GM12878 (cell line): Measurements from ENCODE around the gene FGD5. TPM values are rescaled to one million over a fixed set of nuclear protein-coding genes. Genes with fewer than 3 reads are reported as not detected.

Experiments used
- ATAC-seq: fragments of 200-7000 bp; cut with Tn5 transposase; 3 replicates; pipeline ENCODE4 v1.9.1; 2020; ENCODE audit warnings: mild to moderate bottlenecking, moderate library complexity
- BruUV-seq: library from RNA; stranded (reverse); fragments of 400-500 nt; replicated peaks from 2 replicates; lab custom pipeline; 2021; lab: Mats Ljungman, UMichigan
- CTCF ChIA-PET: fragments of 300-600 bp; sonication (Branson Sonifier 250); formaldehyde crosslinking; extraction: SDS; loops from one replicate; lab custom pipeline; 2021; ENCODE audit warnings: inconsistent platforms; lab: Yijun Ruan, JAX
- POLR2A ChIA-PET: fragments of 350-600 bp; formaldehyde crosslinking; extraction: SDS; loops from one replicate; lab custom pipeline; 2021; ENCODE audit warnings: inconsistent platforms; lab: Charles Lee
- RAD21 ChIA-PET: fragments of 300-600 bp; sonication (Branson Sonifier 250); formaldehyde crosslinking; loops from one replicate; lab custom pipeline; 2023; ENCODE audit warnings: antibody characterized with exemption; ENCODE audit not compliant: unreplicated experiment; lab: Charles Lee
- SMC1A ChIA-PET: fragments of 300-600 bp; sonication (Branson Sonifier 250); formaldehyde crosslinking; loops from one replicate; lab custom pipeline; 2023; ENCODE audit not compliant: unreplicated experiment, uncharacterized antibody; lab: Charles Lee
- DNase-seq: peaks from one replicate; pipeline ENCODE4 v3.0.0-alpha.2; 2011; ENCODE audit warnings: low read depth, low spot score
- FAIRE-seq: peaks from 3 replicates; lab custom pipeline; 2011; peaks lifted over from hg19 to GRCh38; lab: Jason Lieb, UNC
- H2AFZ ChIP-seq: 2 replicates; pipeline ENCODE4 v1.6.0; 2011; ENCODE audit warnings: low read depth, low read length, control low read depth; ENCODE audit not compliant: control insufficient read depth
- H3K27ac ChIP-seq: 2 replicates; pipeline ENCODE4 v1.5.1; 2011; ENCODE audit warnings: control low read depth; ENCODE audit not compliant: control insufficient read depth, insufficient read depth
- H3K27me3 ChIP-seq, 2 experiments: replicated peaks in 1 of 2; 2 replicates each; pipeline versions ENCODE4 v1.6.0 to v1.6.1; 2011; ENCODE audit warnings: low read length in 1 of 2; ENCODE audit not compliant: control insufficient read depth in 2 of 2, insufficient read depth in 2 of 2
- H3K36me3 ChIP-seq, 2 experiments: 2 replicates each; pipeline ENCODE4 v1.5.1; 2011; ENCODE audit warnings: low read length in 1 of 2; ENCODE audit not compliant: control insufficient read depth in 2 of 2, insufficient read depth in 2 of 2
- H3K4me1 ChIP-seq: 2 replicates; pipeline ENCODE4 v1.6.1; 2011; ENCODE audit warnings: mild to moderate bottlenecking, low read length, moderate library complexity, mixed read lengths; ENCODE audit not compliant: control insufficient read depth, insufficient read depth
- H3K4me2 ChIP-seq: 2 replicates; pipeline ENCODE4 v1.6.0; 2011; ENCODE audit warnings: control low read depth; ENCODE audit not compliant: control insufficient read depth, insufficient read depth
- H3K4me3 ChIP-seq: fragments of 200-600 bp; sonication (generic); 2 replicates; pipeline ENCODE4 v1.5.1; 2016
- H3K79me2 ChIP-seq: 2 replicates; pipeline ENCODE4 v1.6.0; 2011; ENCODE audit warnings: low read length; ENCODE audit not compliant: control insufficient read depth, insufficient read depth
- H3K9ac ChIP-seq: 2 replicates; pipeline ENCODE4 v1.8.0; 2011; ENCODE audit warnings: low read length, control low read depth, mixed read lengths; ENCODE audit not compliant: control insufficient read depth, insufficient read depth
- H3K9me3 ChIP-seq: replicated peaks from 3 replicates; pipeline ENCODE4 v1.5.1; 2011; ENCODE audit warnings: mild to moderate bottlenecking, low read length; ENCODE audit not compliant: control insufficient read depth, insufficient read depth
- H4K20me1 ChIP-seq: 2 replicates; pipeline ENCODE4 v1.6.0; 2011; ENCODE audit not compliant: control insufficient read depth, insufficient read depth
- BACH1 ChIP-seq: fragments of 450-650 bp; IDR thresholded peaks from 2 replicates; pipeline ENCODE4 v1.6.1; 2017; ENCODE audit warnings: mild to moderate bottlenecking, borderline replicate concordance
- BCL11A ChIP-seq: IDR thresholded peaks from 2 replicates; pipeline ENCODE4 v1.6.1; 2011; ENCODE audit warnings: low read depth, low read length
- CBX3 ChIP-seq: fragments of 200-600 bp; sonication (generic); IDR thresholded peaks from 2 replicates; pipeline ENCODE4 v1.6.1; 2016; ENCODE audit warnings: low read depth, borderline replicate concordance
- IKZF2 ChIP-seq, 2 experiments: fragments of 450-650 bp; IDR thresholded peaks; 2 replicates each; pipeline ENCODE4 v1.6.1; 2017; ENCODE audit warnings: mild to moderate bottlenecking in 2 of 2, moderate library complexity in 2 of 2
- MYC ChIP-seq: IDR thresholded peaks from 2 replicates; pipeline ENCODE4 v1.6.1; 2011; ENCODE audit warnings: mild to moderate bottlenecking, low read length, moderate library complexity, inconsistent platforms; ENCODE audit not compliant: insufficient read depth, insufficient replicate concordance, insufficient read length, severe bottlenecking
- NFIC ChIP-seq: IDR thresholded peaks from 2 replicates; pipeline ENCODE4 v1.6.1; 2012; ENCODE audit warnings: low read depth, mild to moderate bottlenecking, inconsistent platforms, low read length, moderate library complexity
- NFYB ChIP-seq: IDR thresholded peaks from 2 replicates; pipeline ENCODE4 v1.6.1; 2011; ENCODE audit warnings: low read depth, mild to moderate bottlenecking, low read length, improper control_type of control experiment, moderate library complexity; ENCODE audit not compliant: insufficient read depth
- NR2C2 ChIP-seq: IDR thresholded peaks from 2 replicates; pipeline ENCODE4 v1.6.1; 2011; ENCODE audit warnings: borderline replicate concordance, low read depth; ENCODE audit not compliant: control insufficient read depth, insufficient read length
- PBX3 ChIP-seq: IDR thresholded peaks from 2 replicates; pipeline ENCODE4 v1.6.1; 2011; ENCODE audit warnings: mild to moderate bottlenecking, low read depth, low read length, moderate library complexity; ENCODE audit not compliant: insufficient replicate concordance
- PKNOX1 ChIP-seq: fragments of 450-650 bp; IDR thresholded peaks from 2 replicates; pipeline ENCODE4 v1.6.1; 2016; ENCODE audit warnings: mild to moderate bottlenecking
- RAD21 ChIP-seq: IDR thresholded peaks from 2 replicates; pipeline ENCODE4 v1.6.1; 2011; ENCODE audit warnings: mild to moderate bottlenecking, low read depth, low read length, moderate library complexity; ENCODE audit not compliant: insufficient read depth
- RUNX3 ChIP-seq: IDR thresholded peaks from 2 replicates; pipeline ENCODE4 v1.6.1; 2012; ENCODE audit warnings: low read length, inconsistent platforms
- TCF12 ChIP-seq: IDR thresholded peaks from 2 replicates; pipeline ENCODE4 v1.6.1; 2011; ENCODE audit warnings: low read depth, mild to moderate bottlenecking, low read length
- ZSCAN29 ChIP-seq: fragments of 450-650 bp; IDR thresholded peaks from 2 replicates; pipeline ENCODE4 v1.6.1; 2017; ENCODE audit warnings: mild to moderate bottlenecking, moderate library complexity
- WGBS: methylation state at CpG from one replicate; pipeline ENCODE4 v1.1.6; 2016; ENCODE audit warnings: low lambda C conversion rate; ENCODE audit not compliant: insufficient replicate concordance, insufficient coverage; ENCODE audit errors: missing lambda C conversion rate; 5-methylcytosine and 5-hydroxymethylcytosine counted together
- in situ Hi-C: fragments of 300-500 bp; cut with MboI; formaldehyde crosslinking; loops from 9 replicates; pipeline ENCODE4 v1.14.3; 2018; ENCODE audit warnings: mixed read lengths
- intact Hi-C: fragments of 100-400 bp; cut with micrococcal nuclease; formaldehyde crosslinking; loops from one replicate; pipeline ENCODE4 v1.14.2; 2022; ENCODE audit not compliant: unreplicated experiment
- polyA plus RNA-seq, 11 experiments: library from polyadenylated mRNA; depleted of rRNA in 4 of 11; unstranded in 6 of 11; stranded (reverse) in 5 of 11; fragments of >200 nt; fragmentation: Nextera tagmentation in 4 of 11; fragmentation: Illumina TruSeq in 1 of 11; extraction: Ambion mirVana in 4 of 11; extraction: Trizol in 1 of 11; gene quantifications; 1 replicate in 1 of 11; 2 replicates in 10 of 11; pipeline versions ENCODE4 v1.2.1 to v1.2.3, GENCODE V29; 2011 to 2016; ENCODE audit warnings: inconsistent platforms in 2 of 11, missing spikeins in 2 of 11, low read depth in 1 of 11
- total RNA-seq, 4 experiments: library from RNA; depleted of rRNA in 3 of 4; stranded (reverse); fragments of >200 nt in 3 of 4; fragmentation: Illumina TruSeq in 1 of 4; extraction: Trizol in 1 of 4; gene quantifications; 2 replicates each; pipeline versions ENCODE4 v1.2.1 to v1.2.3, GENCODE V29; 2013 to 2021
- TF ChIP-seq, protein P1 (sequence below): fragments of 450-650 bp; IDR thresholded peaks from 2 replicates; pipeline ENCODE4 v1.6.1; 2017; ENCODE audit warnings: mild to moderate bottlenecking
- TF ChIP-seq, protein P2 (sequence below): IDR thresholded peaks from 2 replicates; pipeline ENCODE4 v1.6.1; 2012; ENCODE audit warnings: low read depth, low read length, improper control_type of control experiment

FGD5 gene
- total and polyA plus RNA-seq, 10 of the 15 experiments (the other 5 are each of a cell fraction or from before 2014, with no cell fraction given) = 0.03 to 0.13 (median 0.11) TPM; not detected in 3

DNA sequence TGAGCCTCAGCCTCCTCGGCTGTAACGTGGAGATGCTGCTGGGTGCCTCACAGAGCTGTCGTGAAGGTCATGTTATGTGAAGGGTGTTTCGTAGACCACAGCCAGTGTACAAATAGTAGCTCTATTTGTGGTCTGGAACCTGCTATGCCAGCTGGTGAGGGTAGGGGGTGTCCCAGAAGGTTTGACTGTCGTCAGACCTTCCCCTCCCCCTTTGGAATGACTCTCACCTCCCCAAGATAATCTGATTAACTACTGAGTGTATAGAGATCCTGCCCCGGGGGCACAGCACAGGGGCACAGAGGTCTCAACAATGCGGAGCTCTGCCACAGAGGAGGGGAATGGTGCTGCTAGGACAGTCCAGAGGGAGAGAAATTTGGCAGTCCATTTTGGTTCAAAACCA is 20.5 kb downstream of the FGD5 start:
- Histone ChIP-seq H3K4me1 (no peaks in the 10 kb centered on the region; the same call in 1 of the 2 replicates), H3K9me3 (no peaks in the 10 kb centered on the region), H4K20me1 (no peaks in the 10 kb centered on the region), H3K36me3 (no peaks in the 10 kb centered on the region), H3K4me3 (no peak overlapping the region), H3K27ac (no peak overlapping the region), H2AFZ (no peak overlapping the region), H3K79me2 (no peaks in the 10 kb centered on the region), H3K4me2 (no peak overlapping the region), H3K9ac (no peak overlapping the region), H3K27me3 (peaks cover 4 to 8% of the 10 kb centered on the region in 2 experiments)
- ChIA-PET POLR2A (no interaction called here), CTCF (interaction anchor here (1.4 kb wide), 1 partner anchor 82 kb away, joined by 3 read pairs; no protein-coding TSS in a partner anchor), SMC1A (interaction anchor here (1.1 kb wide), 1 partner anchor 55 kb away, joined by 3 read pairs; no protein-coding TSS in a partner anchor), RAD21 (no interaction called here)
- 0 out of 2 replicates have a peak, but pooled peaks have one; percentile 13 for TF ChIP-seq RUNX3
- TF ChIP-seq, protein P1, sequence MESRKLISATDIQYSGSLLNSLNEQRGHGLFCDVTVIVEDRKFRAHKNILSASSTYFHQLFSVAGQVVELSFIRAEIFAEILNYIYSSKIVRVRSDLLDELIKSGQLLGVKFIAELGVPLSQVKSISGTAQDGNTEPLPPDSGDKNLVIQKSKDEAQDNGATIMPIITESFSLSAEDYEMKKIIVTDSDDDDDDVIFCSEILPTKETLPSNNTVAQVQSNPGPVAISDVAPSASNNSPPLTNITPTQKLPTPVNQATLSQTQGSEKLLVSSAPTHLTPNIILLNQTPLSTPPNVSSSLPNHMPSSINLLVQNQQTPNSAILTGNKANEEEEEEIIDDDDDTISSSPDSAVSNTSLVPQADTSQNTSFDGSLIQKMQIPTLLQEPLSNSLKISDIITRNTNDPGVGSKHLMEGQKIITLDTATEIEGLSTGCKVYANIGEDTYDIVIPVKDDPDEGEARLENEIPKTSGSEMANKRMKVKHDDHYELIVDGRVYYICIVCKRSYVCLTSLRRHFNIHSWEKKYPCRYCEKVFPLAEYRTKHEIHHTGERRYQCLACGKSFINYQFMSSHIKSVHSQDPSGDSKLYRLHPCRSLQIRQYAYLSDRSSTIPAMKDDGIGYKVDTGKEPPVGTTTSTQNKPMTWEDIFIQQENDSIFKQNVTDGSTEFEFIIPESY = no peak
- TF ChIP-seq, protein P2, sequence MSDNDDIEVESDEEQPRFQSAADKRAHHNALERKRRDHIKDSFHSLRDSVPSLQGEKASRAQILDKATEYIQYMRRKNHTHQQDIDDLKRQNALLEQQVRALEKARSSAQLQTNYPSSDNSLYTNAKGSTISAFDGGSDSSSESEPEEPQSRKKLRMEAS = no peak
- TF ChIP-seq RAD21 = no peak
- no peak for TF ChIP-seq BCL11A
- no peak for TF ChIP-seq NFIC
- 0 out of 2 replicates have a peak, but pooled peaks have one; percentile 6 for TF ChIP-seq TCF12
- no peak for TF ChIP-seq NFYB
- TF ChIP-seq CBX3 = no peak
- TF ChIP-seq IKZF2 (IDR thresholded peaks at IDR 0.05) = no peak
- TF ChIP-seq ZSCAN29 = no peak
- no peak for TF ChIP-seq PBX3
- TF ChIP-seq NR2C2 = no peak
- TF ChIP-seq BACH1 = no peak
- TF ChIP-seq MYC = no peak
- no peak for TF ChIP-seq PKNOX1
- FAIRE-seq (no peak), DNase-seq (no peak), ATAC-seq (peak; percentile 60)
- WGBS = 23% methylated on average over 7 of the region's 7 CpGs
- in situ Hi-C loops = no loop called here
- intact Hi-C loops = no loop called here
- no TSS peak for BruUV-seq
